HG02571 (cell line): ENCODE results near the gene GP5.

Experiments used
- ATAC-seq: cut with Tn5 transposase; IDR thresholded peaks from one replicate; pipeline ENCODE4 v1.9.1; 2021; ENCODE audit warnings: mild to moderate bottlenecking, moderate library complexity; ENCODE audit not compliant: unreplicated experiment

The GP5 gene

GRCh38 chr3:194399166-194399565 lies at the start of gene GP5:
GP5 (minus strand) TSS chr3:194399266; CDS start chr3:194398282, 984 bp downstream.
- ATAC-seq: no peak

GRCh38 chr3:194447657-194448056 lies 48.6 kb upstream of the GP5 start:
- no peak for ATAC-seq

GRCh38 chr3:194447161-194447560 lies 48.1 kb upstream of the GP5 start:
- no peak for ATAC-seq

GRCh38 chr3:194446754-194447153 lies 47.7 kb upstream of the GP5 start:
- ATAC-seq: no peak

- ATAC-seq: no peak
These were observed 47.1 kb upstream of the GP5 start for GRCh38 chr3:194446172-194446571.

GRCh38 chr3:194443901-194444300 lies 44.8 kb upstream of the GP5 start:
- no peak for ATAC-seq

- ATAC-seq: no peak
These were observed 41.7 kb upstream of the GP5 start for GRCh38 chr3:194440756-194441155.

- ATAC-seq: no peak
These were observed 41.0 kb upstream of the GP5 start for GRCh38 chr3:194439881-194440550.

- no peak for ATAC-seq
These were observed 35.4 kb upstream of the GP5 start for GRCh38 chr3:194434503-194434902.

GRCh38 chr3:194431554-194431953 lies 32.5 kb upstream of the GP5 start:
- ATAC-seq: no peak

- ATAC-seq: no peak
These were observed 26.3 kb upstream of the GP5 start for GRCh38 chr3:194425399-194425798.

GRCh38 chr3:194424953-194425352 lies 25.9 kb upstream of the GP5 start:
- ATAC-seq: no peak

GRCh38 chr3:194424373-194424772 lies 25.3 kb upstream of the GP5 start:
- ATAC-seq: no peak

GRCh38 chr3:194423317-194423716 lies 24.3 kb upstream of the GP5 start:
- no peak for ATAC-seq

- ATAC-seq: no peak
These were observed 23.1 kb upstream of the GP5 start for GRCh38 chr3:194422188-194422587.

GRCh38 chr3:194418671-194419070 lies 19.6 kb upstream of the GP5 start:
- ATAC-seq: no peak

GRCh38 chr3:194407423-194407822 lies 8.4 kb upstream of the GP5 start:
- no peak for ATAC-seq

- no peak for ATAC-seq
These were observed 6.7 kb upstream of the GP5 start for GRCh38 chr3:194405766-194406165.

GRCh38 chr3:194404365-194405140 lies 5.5 kb upstream of the GP5 start:
- no peak for ATAC-seq

- no peak for ATAC-seq
These were observed 2.8 kb upstream of the GP5 start for GRCh38 chr3:194401868-194402329.

GRCh38 chr3:194401346-194401745 lies 2.3 kb upstream of the GP5 start:
- no peak for ATAC-seq

- no peak for ATAC-seq
These were observed 877 bp upstream of the GP5 start for GRCh38 chr3:194399874-194400411.
